HG03135 (cell line): ENCODE data around the gene GRK5.

ENCODE experiments used
- ATAC-seq: cut with Tn5 transposase; IDR thresholded peaks from one replicate; pipeline ENCODE4 v1.9.1; 2021; ENCODE audit warnings: mild to moderate bottlenecking, moderate library complexity; ENCODE audit not compliant: unreplicated experiment

GRK5 gene

DNA sequence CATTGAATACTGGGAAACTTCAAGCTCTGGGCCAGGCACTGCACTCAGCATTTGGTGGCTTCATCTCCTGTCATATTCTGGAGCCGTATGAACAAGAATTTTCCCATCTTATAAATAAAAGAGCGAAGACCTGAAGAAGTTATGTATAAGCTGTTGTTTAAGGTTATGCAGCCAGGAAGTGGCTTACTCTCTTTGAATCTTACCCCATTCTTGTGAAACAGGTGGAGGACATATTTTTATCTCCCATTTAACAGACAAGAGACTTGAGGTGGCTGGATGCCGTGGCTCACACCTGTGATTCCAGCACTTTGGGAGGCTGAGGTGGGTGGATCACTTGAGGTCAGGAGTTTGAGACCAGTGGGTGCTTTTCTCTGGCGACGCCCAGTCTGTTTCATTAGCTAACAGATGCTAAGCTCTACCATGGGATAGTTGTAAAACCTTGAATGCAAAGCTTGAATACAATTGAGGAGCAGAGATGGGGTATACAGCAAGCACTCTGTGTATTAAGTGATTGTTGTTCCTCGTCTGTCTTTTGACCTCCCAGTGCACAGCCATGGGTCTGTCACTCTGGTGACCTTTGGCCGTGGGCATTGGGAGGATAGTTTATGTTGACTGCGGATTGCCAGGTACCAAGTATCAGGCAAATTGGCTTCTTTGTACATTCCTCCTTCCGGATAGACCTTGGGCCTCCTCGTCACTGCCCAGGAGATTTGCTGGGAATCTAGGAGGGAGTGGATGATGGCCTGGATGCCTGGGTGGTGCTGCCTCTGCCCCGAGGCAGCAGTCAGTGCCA, 85.8 kb downstream of the GRK5 start:
- ATAC-seq: no peak

- ATAC-seq: no peak
These were observed 89.3 kb downstream of the GRK5 start for GRCh38 chr10:119296703-119297102.

DNA sequence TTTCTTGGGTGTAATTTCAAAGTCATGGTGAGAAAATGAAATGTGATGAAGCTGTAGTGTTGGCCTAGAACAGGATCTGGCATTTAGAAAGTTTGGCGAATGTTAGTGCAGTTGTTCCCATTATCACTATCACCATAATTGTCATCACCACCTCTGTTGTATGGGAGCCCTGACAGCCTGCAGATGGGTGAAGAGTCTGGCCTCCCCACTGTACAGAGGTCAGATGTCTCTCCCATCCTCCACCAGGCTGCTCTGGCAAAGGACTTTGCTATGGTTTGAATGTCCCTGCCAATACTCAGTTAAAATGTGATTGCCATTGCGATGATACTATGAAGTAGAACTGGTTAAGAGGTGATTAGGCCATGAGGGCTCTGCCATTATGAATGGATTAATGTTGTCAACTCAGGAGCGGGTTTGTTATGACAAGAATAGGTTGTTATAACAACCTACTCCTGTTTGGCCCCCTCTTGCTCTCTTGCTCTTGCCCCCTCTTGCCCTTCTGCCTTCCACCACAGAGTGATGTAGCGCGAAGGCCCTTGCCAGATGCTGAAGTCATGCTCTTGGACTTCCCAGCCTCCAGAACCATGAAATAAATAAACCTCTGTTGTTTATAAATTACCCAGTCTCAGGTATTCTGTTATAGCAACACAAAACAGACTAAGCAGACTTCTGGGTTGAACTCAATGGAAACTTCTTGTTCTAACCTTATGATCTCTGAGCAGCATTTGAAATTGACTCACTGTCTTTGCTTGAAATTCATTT, 90.0 kb downstream of the GRK5 start:
- ATAC-seq: no peak

GRCh38 chr10:119298810-119299209, 91.4 kb downstream of the GRK5 start:
- ATAC-seq: no peak

DNA sequence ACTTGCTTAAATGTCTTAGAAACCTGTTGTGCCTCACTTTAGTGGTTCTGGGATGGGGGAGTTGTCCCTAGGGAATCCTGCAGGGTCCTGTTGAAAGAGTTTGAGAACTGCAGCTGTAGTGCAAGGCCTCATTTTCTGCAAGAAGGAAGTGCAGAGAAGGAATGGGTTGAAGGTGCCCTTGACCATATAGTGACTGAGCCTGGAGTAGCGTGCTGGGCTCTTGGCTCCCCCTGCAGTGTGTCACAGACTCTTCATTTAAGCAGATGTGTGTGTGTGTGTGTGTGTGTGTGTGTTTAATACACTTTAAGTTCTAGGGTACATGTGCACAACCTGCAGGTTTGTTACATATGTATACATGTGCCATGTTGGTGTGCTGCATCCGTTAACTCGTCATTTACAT, 92.2 kb downstream of the GRK5 start:
- no peak for ATAC-seq

DNA sequence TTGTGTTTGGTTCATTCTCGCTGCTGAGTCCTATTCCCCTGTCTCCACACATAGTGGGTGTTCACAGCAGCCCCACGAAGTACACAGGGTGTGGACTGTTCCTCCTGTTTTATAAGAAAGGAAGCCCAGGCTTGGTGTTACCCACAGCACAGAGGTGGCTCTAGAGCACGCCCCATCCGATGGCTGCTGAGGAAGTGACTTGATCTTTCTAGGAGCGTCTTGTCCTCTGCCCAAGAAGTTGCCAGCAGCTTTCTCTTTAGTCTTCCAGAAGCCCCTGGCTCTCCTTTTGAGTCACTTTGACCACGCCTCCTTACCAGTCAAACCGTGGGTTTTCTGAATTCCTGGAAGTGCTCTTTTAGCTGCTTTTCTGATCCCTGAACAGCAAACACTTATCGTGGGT, 94.0 kb downstream of the GRK5 start:
- no peak for ATAC-seq

- ATAC-seq: no peak
These were observed 94.8 kb downstream of the GRK5 start for GRCh38 chr10:119302172-119302571.

DNA sequence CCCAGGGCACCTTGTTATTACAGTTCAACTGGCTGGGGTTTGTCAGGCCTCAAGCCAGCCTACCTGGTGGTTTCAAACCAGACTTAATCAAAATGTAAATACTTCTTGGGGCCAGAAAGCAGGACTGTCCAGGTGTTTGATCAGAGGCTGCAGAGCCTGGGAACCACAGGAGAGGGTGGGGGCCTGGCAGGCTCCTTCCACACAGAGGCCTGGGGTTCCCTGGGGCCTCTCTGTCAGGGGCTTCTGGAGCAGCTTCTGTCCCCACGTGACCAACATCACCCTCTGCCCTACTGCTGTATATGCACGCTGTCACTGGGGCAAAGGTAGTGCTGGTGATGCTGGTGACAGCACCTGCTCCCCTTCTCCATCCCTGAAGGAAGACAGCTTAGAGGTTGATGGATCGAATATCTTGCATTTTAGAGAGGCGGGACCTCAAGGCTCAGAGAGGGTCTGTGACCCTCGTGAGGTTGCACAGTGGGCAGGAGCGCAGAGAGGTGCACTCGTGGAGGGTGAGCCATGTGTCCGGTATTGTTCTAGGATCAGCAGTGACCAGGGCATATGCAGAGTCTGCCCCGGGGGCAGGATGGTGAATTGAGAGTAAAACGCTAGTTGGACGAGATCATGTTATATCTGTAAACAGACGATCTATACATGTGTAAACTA, 95.4 kb downstream of the GRK5 start:
- ATAC-seq: no peak

DNA sequence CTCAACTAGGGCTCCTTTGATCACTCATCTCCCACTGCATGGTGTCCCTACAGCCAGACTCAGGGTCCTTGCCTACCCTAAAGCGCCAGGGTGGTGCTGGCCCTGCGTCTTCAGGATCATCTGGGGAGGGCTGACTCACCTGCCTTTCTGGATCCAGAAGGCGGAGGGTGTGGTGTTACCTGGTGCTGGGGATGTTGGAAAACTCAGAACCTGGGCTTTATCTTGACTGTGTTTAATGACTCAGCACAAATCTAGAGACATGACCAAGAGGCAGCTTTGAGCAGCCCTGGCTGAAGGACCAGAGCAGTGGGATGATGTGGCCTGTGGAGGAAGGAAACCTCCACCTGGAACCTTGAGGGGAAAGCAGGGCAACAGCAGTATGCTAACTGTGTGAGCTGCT, 96.5 kb downstream of the GRK5 start:
- ATAC-seq: no peak

DNA sequence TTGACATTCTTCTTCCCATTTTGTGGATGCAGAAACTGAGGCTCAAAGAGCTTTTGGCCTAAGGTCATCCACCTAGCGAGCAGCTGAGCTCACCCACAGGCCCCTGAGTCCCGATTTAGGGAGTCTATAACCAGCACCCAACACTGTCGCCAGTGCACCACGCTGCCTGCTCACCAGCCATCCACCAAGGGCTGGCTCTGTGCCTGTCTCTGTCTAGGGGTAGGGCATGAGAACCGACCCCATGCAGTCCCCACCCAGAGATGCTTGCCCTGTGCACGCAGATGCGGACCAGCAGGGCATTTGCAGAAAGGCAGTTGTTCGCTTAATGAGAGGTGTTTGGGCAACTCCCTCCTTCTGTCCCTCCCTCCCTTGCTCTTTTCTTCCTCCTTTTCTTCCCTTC, 97.2 kb downstream of the GRK5 start:
- ATAC-seq: no peak

DNA sequence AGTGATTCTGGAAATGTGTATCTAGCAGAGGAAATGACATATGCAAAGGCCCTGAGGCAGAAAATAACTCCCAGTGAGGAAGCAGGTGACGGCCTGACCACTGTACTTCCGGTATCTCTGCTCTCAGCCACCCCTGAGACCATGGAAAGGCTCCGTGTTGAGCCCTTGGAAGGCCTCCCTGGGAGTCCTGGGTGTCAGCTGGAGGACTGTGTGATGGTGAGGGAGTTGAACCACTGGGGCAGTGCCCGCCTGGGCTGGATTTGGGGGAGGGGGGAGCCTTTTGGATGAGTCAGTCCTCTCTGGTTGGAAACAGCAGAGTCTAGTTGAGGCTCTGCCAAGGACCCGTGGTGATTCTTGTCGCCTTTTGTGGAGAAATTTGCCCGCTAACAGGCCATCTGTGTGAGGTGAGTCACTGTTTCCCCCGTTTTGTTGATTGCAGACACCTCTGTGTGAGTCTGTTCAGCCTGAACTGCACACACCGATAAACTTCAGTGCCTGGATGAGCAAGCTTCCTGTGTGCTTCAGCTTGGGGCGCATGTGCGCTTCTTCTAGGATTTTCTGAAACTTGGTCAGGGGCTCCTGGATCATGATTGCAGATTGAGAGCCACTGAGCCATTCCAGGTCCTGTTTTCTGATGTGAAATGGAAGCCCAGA, 98.6 kb downstream of the GRK5 start:
- peak; percentile 59 for ATAC-seq

DNA sequence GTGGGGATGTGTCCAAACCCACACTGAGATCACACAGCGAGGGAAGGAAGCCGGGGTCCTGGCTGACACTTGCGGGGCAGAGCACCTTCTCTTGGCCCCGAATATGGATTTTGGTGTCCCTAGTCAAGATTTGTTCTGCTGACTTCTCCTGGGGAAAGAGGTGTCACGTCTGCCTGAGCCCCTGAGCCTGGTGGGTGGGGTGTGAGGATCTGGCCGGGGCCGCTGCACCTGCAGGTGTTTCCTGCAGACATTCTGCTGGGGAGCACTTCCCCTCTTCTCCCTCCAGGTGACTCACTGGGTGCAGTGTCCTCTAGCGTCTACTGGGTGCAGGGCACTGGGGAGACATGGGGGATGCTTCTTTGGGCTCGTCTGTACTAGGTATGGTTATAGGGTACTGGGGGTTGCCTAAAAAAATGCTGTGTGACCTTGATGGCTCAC, 99.2 kb downstream of the GRK5 start:
- peak; percentile 67 for ATAC-seq

- no peak for ATAC-seq
These were observed 99.6 kb downstream of the GRK5 start for GRCh38 chr10:119306986-119307392.

DNA sequence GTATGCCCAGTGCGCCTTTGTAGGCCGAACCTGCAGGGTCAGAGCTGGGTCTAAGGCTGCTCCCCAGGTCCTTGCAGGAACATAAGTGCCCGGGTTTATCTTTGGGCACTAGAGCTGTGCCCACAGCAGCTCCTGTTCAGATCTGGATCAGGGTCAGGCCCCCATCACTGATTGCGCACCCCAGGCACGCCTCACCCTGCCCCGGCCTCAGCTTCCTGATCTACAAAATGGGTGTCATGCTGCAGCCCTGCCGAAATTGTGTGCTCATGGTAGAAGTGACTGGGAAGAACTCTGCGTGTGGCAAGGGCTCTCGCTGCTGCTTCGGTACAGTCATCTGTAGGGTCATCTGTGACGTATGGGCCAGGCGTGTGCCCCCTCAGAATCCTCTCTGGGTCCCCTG, 100.7 kb downstream of the GRK5 start:
- ATAC-seq: no peak

GRCh38 chr10:119308551-119309422, 101.4 kb downstream of the GRK5 start:
- ATAC-seq: no peak

GRCh38 chr10:119309423-119309770, 102.0 kb downstream of the GRK5 start:
- no peak for ATAC-seq

- no peak for ATAC-seq
These were observed 103.4 kb downstream of the GRK5 start for GRCh38 chr10:119310806-119311205.

DNA sequence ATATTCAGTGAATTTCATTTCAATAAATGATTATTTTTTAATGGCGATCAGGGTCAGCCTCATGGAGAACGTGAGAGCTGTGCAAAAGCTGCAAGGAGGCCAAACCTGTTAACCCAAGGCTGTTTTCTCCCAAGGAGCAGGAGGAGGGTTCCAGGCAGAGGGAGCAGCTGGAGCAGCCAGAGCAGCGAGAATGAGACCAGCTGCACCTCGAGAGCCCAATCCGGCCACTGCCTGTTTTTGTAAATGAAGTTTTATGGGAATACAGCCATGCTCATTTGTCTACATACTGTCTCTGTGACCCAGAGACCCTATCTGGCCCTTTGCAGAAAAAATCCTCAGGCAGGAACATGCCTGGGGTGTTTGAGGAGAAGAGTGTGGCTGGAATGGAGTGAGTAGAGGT, 104.9 kb downstream of the GRK5 start:
- no peak for ATAC-seq

- ATAC-seq: no peak
These were observed 105.7 kb downstream of the GRK5 start for GRCh38 chr10:119313024-119313423.

DNA sequence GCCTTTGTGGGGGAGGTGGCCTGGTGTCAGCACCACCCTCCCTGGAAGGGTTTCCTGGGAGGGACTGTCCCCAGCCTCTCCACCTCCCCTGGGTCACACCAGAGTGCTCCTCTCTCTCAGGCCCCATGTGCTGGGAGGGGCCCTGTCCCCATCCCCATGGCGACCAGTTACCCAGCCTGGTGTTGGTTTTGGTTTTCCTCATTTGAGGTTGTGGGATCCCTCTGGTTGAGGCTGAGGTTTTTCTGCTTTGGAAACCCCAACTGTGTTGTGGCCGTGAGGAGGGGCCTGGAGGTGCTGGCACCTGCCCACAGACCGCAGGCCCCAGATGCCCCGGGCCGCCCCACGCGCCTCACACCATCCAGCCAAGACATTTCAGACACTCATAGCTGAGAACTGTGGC, 106.3 kb downstream of the GRK5 start:
- peak; percentile 65 for ATAC-seq
